Fibroblast of lung (primary cell): ENCODE results near the gene ZNF410. TPM values are rescaled to one million over a fixed set of nuclear protein-coding genes. Genes with fewer than 3 reads are reported as not detected.

ENCODE experiments used
- DNase-seq, 2 donors: peaks; one replicate each; pipeline versions ENCODE4 v3.0.0 to v3.0.0-alpha.2; 2010; ENCODE audit warnings: low read depth in 2 of 2
- H2AFZ ChIP-seq: 2 replicates; pipeline ENCODE4 v1.5.1; 2012; ENCODE audit warnings: low read length, control low read depth, inconsistent platforms
- H3K27ac ChIP-seq: 2 replicates; pipeline ENCODE4 v1.5.1; 2011; ENCODE audit warnings: low read length, control low read depth; ENCODE audit not compliant: insufficient read depth
- H3K27me3 ChIP-seq: 2 replicates; pipeline ENCODE4 v1.5.1; 2011; ENCODE audit warnings: mild to moderate bottlenecking, low read length; ENCODE audit not compliant: control insufficient read depth, insufficient read depth
- H3K36me3 ChIP-seq: 2 replicates; pipeline ENCODE4 v1.5.1; 2011; ENCODE audit warnings: low read length; ENCODE audit not compliant: control insufficient read depth, insufficient read depth
- H3K4me1 ChIP-seq: 2 replicates; pipeline ENCODE4 v1.5.1; 2011; ENCODE audit warnings: low read length; ENCODE audit not compliant: control insufficient read depth, insufficient read depth; ENCODE audit errors: extremely low read depth
- H3K4me2 ChIP-seq: 2 replicates; pipeline ENCODE4 v1.5.1; 2011; ENCODE audit warnings: low read length, control low read depth; ENCODE audit not compliant: insufficient read depth; ENCODE audit errors: extremely low read depth
- H3K4me3 ChIP-seq, 4 experiments: fragments of 200-600 bp in 1 of 4; sonication (generic) in 1 of 4; replicated peaks in 1 of 4; 2 replicates each; pipeline ENCODE4 v1.5.1; 2011 to 2016; ENCODE audit warnings: low read length in 4 of 4, low read depth in 3 of 4, mild to moderate bottlenecking in 3 of 4, control low read depth in 2 of 4, inconsistent platforms in 1 of 4, mixed read lengths in 1 of 4; ENCODE audit not compliant: insufficient read depth in 1 of 4; ENCODE audit errors: control extremely low read depth in 1 of 4
- H3K79me2 ChIP-seq: 2 replicates; pipeline ENCODE4 v1.5.1; 2012; ENCODE audit warnings: mild to moderate bottlenecking, low read length, inconsistent platforms; ENCODE audit not compliant: control insufficient read depth, insufficient read depth
- H3K9ac ChIP-seq: 2 replicates; pipeline ENCODE4 v1.5.1; 2011; ENCODE audit warnings: mild to moderate bottlenecking, low read length, control low read depth; ENCODE audit not compliant: insufficient read depth
- H3K9me3 ChIP-seq: 2 replicates; pipeline ENCODE4 v1.5.1; 2012; ENCODE audit warnings: low read depth, low read length; ENCODE audit not compliant: control insufficient read depth, insufficient read depth
- H4K20me1 ChIP-seq: 2 replicates; pipeline ENCODE4 v1.5.1; 2011; ENCODE audit warnings: low read length; ENCODE audit not compliant: control insufficient read depth, insufficient read depth; ENCODE audit errors: extremely low read depth
- EZH2 ChIP-seq: IDR thresholded peaks from 2 replicates; pipeline ENCODE4 v1.5.1; 2012; ENCODE audit warnings: low read length, control low read depth, mild to moderate bottlenecking; ENCODE audit errors: missing control alignments
- polyA plus RNA-seq, 2 donors: library from polyadenylated mRNA; depleted of rRNA in 1 of 2; stranded (reverse) in 1 of 2; unstranded in 1 of 2; fragments of >200 nt; gene quantifications; 2 replicates each; pipeline ENCODE4 v1.2.1, GENCODE V29; 2011 to 2012; ENCODE audit warnings: missing spikeins in 1 of 2
- total RNA-seq: library from RNA; depleted of rRNA; stranded (reverse); fragments of >200 nt; gene quantifications from 2 replicates; pipeline ENCODE4 v1.2.1, GENCODE V29; 2014
- TF ChIP-seq, protein P1 (sequence below), 2 donors: IDR thresholded peaks in 1 of 2; conservative IDR thresholded peaks in 1 of 2; 1 replicate in 1 of 2; 2 replicates in 1 of 2; pipeline ENCODE4 v1.5.1; 2011 to 2012; ENCODE audit warnings: low read length in 2 of 2, control low read depth in 1 of 2, inconsistent platforms in 1 of 2, low read depth in 1 of 2, mild to moderate bottlenecking in 1 of 2

Gene ZNF410
- total and polyA plus RNA-seq, 2 donors (not counting 1 experiment from before 2014, with no cell fraction given) = 46.5 to 80.4 TPM

DNA sequence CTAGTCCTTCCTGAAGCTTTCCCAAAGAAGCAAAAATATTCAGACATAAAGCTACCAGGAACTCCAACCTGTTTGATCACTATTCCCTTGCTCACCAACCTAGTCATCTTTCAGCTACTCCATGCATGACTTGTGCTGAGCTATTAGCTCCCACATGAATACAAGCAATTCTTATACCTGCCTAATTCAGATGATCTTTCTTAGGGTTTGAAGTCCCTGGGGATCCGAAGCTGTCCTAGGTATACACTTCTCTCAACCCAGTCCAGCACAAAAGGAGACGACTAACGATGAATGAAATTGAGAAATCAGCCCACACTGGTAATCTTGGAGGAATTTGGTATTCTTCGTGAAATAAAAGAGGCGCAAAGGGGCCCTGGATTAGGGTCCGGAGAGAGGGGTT is 35.7 kb upstream of the ZNF410 start:
- Histone ChIP-seq H3K27ac (peak overlapping the region; percentile 91), H2AFZ (peak overlapping the region; percentile 81), H3K4me1 (peaks cover 8% of the 10 kb centered on the region), H3K4me3 (peak overlapping the region; percentile 42 to 83 (median 71)), H3K79me2 (no peaks in the 10 kb centered on the region), H4K20me1 (no peaks in the 10 kb centered on the region), H3K9me3 (no peaks in the 10 kb centered on the region), H3K36me3 (no peaks in the 10 kb centered on the region), H3K27me3 (no peaks in the 10 kb centered on the region), H3K9ac (peak overlapping the region; percentile 64), H3K4me2 (peak overlapping the region; percentile 92)
- DNase-seq = peak in 1 of 2 donors; percentile 39
- TF ChIP-seq EZH2 = no peak
- TF ChIP-seq, protein P1, sequence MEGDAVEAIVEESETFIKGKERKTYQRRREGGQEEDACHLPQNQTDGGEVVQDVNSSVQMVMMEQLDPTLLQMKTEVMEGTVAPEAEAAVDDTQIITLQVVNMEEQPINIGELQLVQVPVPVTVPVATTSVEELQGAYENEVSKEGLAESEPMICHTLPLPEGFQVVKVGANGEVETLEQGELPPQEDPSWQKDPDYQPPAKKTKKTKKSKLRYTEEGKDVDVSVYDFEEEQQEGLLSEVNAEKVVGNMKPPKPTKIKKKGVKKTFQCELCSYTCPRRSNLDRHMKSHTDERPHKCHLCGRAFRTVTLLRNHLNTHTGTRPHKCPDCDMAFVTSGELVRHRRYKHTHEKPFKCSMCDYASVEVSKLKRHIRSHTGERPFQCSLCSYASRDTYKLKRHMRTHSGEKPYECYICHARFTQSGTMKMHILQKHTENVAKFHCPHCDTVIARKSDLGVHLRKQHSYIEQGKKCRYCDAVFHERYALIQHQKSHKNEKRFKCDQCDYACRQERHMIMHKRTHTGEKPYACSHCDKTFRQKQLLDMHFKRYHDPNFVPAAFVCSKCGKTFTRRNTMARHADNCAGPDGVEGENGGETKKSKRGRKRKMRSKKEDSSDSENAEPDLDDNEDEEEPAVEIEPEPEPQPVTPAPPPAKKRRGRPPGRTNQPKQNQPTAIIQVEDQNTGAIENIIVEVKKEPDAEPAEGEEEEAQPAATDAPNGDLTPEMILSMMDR (conservative IDR thresholded peaks at IDR 0.05 in 1 of 2, IDR thresholded peaks at IDR 0.05 in 1 of 2; ENCODE audit: low read depth in 1 of 2, low read length in 2 of 2) = no peak

DNA sequence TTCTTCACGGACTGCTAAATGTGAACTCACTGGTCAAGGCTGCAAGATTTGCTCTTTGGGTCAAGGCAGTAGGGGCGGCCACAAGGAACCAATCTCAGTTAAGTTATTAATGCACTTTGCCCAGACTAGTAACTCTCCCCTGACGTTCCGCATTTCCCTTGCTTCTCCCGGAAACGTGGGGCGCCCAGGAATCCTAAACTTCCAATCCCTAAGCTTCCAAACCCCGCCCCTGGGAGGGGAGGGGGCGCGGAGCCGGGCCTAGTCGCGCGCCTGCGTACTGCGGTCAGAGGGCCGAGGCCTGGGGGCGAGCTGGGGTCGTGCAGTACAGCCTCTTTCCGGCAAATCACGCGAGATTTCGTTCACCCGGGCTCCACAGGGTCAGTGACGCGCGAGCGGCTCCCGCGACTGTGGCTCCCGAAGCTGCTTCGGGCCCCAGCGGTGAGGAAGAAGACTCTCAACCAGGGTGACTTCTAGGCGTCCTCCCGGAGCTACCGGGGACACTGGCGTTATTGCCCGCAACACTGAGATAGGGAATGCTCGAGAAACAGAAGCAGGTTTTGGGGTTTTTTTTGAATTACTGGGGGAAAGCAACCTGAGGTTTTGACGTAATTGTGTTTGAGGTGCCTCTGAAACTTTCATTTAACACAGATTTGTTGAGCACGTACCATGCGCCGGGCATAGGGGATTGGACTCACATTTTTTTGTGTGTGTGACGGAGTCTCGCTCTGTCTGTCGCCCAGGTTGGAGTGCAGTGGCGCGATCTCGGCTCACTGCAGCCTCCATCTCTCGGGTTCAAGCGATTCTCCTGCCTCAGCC is 34.9 kb upstream of the ZNF410 start, which contains the start of gene PTGR2:
TSS of gene PTGR2 (plus strand) at position 265 of the 816 bp plus-strand sequence. CDS start 7,032 bp downstream, outside the sequence.
- TF ChIP-seq EZH2 = no peak
- TF ChIP-seq, protein P1 (conservative IDR thresholded peaks at IDR 0.05 in 1 of 2, IDR thresholded peaks at IDR 0.05 in 1 of 2; ENCODE audit: low read depth in 1 of 2, low read length in 2 of 2) = no peak
- H3K27ac ChIP-seq = peak within 1 kb of the TSS; percentile 91
- peak within 1 kb of the TSS; percentile 92 for H3K4me2 ChIP-seq
- peak; percentile 96 to 98 for DNase-seq
- H3K79me2 ChIP-seq = no peaks in the 10 kb centered on the region
- peak within 1 kb of the TSS; percentile 64 for H3K9ac ChIP-seq
- no peaks in the 10 kb centered on the region for H4K20me1 ChIP-seq
- H3K27me3 ChIP-seq = no peaks in the 10 kb centered on the region
- H2AFZ ChIP-seq = peak within 1 kb of the TSS; percentile 81
- H3K36me3 ChIP-seq = no peaks in the 10 kb centered on the region
- no peaks in the 10 kb centered on the region for H3K9me3 ChIP-seq
- H3K4me1 ChIP-seq = peaks cover 8% of the 10 kb centered on the region
- peak within 1 kb of the TSS; percentile 42 to 83 (median 71) for H3K4me3 ChIP-seq

DNA sequence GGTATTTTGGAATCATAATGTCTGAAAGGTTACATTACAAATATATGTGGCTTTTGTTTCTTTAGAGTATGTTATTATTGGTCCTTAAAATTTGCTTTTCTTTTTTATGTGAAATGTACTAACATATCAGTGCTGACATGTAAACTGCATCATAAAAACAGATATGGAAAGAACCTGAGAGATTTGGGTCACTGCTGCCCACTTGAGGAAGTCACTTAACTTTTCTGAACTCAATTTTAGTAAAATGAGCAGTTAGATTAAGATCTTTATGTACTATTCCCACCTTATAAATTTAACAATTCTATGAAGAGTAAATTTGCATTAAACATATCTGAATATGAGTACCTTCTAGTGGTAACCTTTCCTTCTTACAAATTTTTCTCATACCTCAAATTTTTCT is 27.5 kb upstream of the ZNF410 start:
- DNase-seq = peak in 1 of 2 donors; percentile 34
- no peak overlapping the region for H3K4me3 ChIP-seq
- H3K27me3 ChIP-seq = no peaks in the 10 kb centered on the region
- no peaks in the 10 kb centered on the region for H3K9me3 ChIP-seq
- H3K4me2 ChIP-seq = no peak overlapping the region
- H3K4me1 ChIP-seq = no peaks in the 10 kb centered on the region
- TF ChIP-seq, protein P1 (conservative IDR thresholded peaks at IDR 0.05 in 1 of 2, IDR thresholded peaks at IDR 0.05 in 1 of 2; ENCODE audit: low read depth in 1 of 2, low read length in 2 of 2) = peak in 1 of 2 donors; percentile 11
- TF ChIP-seq EZH2 = no peak
- H2AFZ ChIP-seq = no peak overlapping the region
- no peaks in the 10 kb centered on the region for H4K20me1 ChIP-seq
- peaks cover 2% of the 10 kb centered on the region for H3K36me3 ChIP-seq
- H3K9ac ChIP-seq = no peak overlapping the region
- no peak overlapping the region for H3K27ac ChIP-seq
- no peaks in the 10 kb centered on the region for H3K79me2 ChIP-seq
